Activated CD4-positive, alpha-beta memory T cell treated with anti-CD3 and anti-CD28 coated beads for 36 hours (primary cell): Measurements from ENCODE around the gene BRCA2. TPM values are rescaled to one million over a fixed set of nuclear protein-coding genes. Genes with fewer than 3 reads are reported as not detected.
A peak's percentile ranks its signal among the peaks of the same experiment; 100 is the strongest.

ENCODE experiments used
- CTCF ChIA-PET: fragments of 350-600 bp; sonication (Branson Sonifier 250); formaldehyde crosslinking; loops from one replicate; lab custom pipeline; 2021; ENCODE audit warnings: antibody characterized with exemption, inconsistent platforms; lab: Charles Lee
- POLR2A ChIA-PET: fragments of 350-600 bp; sonication (Branson Sonifier 250); formaldehyde crosslinking; loops from one replicate; lab custom pipeline; 2021; ENCODE audit warnings: antibody characterized with exemption; lab: Charles Lee
- DNase-seq: peaks from one replicate; pipeline ENCODE4 v3.0.0-alpha.2; 2020
- H3K27ac Mint-ChIP-seq: one replicate; pipeline ENCODE4 v1.8.0; 2021; ENCODE audit warnings: mixed read lengths
- H3K27me3 Mint-ChIP-seq: one replicate; pipeline ENCODE4 v1.8.0; 2021; ENCODE audit warnings: mixed read lengths
- H3K36me3 Mint-ChIP-seq: one replicate; pipeline ENCODE4 v1.8.0; 2021; ENCODE audit warnings: mixed read lengths
- H3K4me1 Mint-ChIP-seq: one replicate; pipeline ENCODE4 v1.8.0; 2021; ENCODE audit warnings: low read depth, mixed read lengths
- H3K4me3 Mint-ChIP-seq: one replicate; pipeline ENCODE4 v1.8.0; 2021; ENCODE audit warnings: mild to moderate bottlenecking, mixed read lengths
- H3K9me3 Mint-ChIP-seq: one replicate; pipeline ENCODE4 v1.8.0; 2021; ENCODE audit warnings: mixed read lengths
- intact Hi-C: fragments of 100-400 bp; cut with micrococcal nuclease; formaldehyde crosslinking; loops from one replicate; pipeline ENCODE4 v1.15.1; 2023
- total RNA-seq, 2 experiments: library from RNA; stranded (reverse); gene quantifications; one replicate each; pipeline ENCODE4 v1.2.3, GENCODE V29; 2021

BRCA2 gene
- total RNA-seq, 2 experiments from 2014 or later = 22.1 to 23.1 TPM

GRCh38 chr13:32432856-32433255 lies 117.5 kb downstream of the BRCA2 start:
- no peaks in the 10 kb centered on the region for H3K9me3 Mint-ChIP-seq
- POLR2A ChIA-PET = no interaction called here
- intact Hi-C loops = no loop called here
- CTCF ChIA-PET = no interaction called here
- peaks cover 14% of the 10 kb centered on the region for H3K4me1 Mint-ChIP-seq
- H3K36me3 Mint-ChIP-seq = peaks cover 3% of the 10 kb centered on the region
- no peak overlapping the region for H3K4me3 Mint-ChIP-seq
- no peak overlapping the region for H3K27ac Mint-ChIP-seq
- no peak for DNase-seq
- no peaks in the 10 kb centered on the region for H3K27me3 Mint-ChIP-seq

GRCh38 chr13:32438871-32439270 lies 123.6 kb downstream of the BRCA2 start:
- intact Hi-C loops = no loop called here
- H3K27ac Mint-ChIP-seq = no peak overlapping the region
- H3K9me3 Mint-ChIP-seq = no peaks in the 10 kb centered on the region
- H3K4me1 Mint-ChIP-seq = peaks cover 4% of the 10 kb centered on the region
- H3K4me3 Mint-ChIP-seq = no peak overlapping the region
- CTCF ChIA-PET = interaction anchor here (1.3 to 1.6 kb wide), 4 partner anchors 10 to 142 kb away, joined by 3 to 6 read pairs (median 4); no protein-coding TSS in a partner anchor
- H3K27me3 Mint-ChIP-seq = no peaks in the 10 kb centered on the region
- DNase-seq = no peak
- peaks cover 3% of the 10 kb centered on the region for H3K36me3 Mint-ChIP-seq
- POLR2A ChIA-PET = no interaction called here

GRCh38 chr13:32443111-32443510 lies 127.8 kb downstream of the BRCA2 start:
- CTCF ChIA-PET = interaction anchor here (1.1 to 1.5 kb wide), 3 partner anchors 62 to 533 kb away, joined by 3 to 4 read pairs (median 4); no protein-coding TSS in a partner anchor
- intact Hi-C loops = loop anchor here (1.0 to 2.0 kb wide), 2 partner anchors 62 to 174 kb away; no protein-coding TSS in a partner anchor
- Mint-ChIP-seq H3K27ac (no peak overlapping the region), H3K9me3 (no peaks in the 10 kb centered on the region), H3K27me3 (no peaks in the 10 kb centered on the region), H3K4me1 (peaks cover 9% of the 10 kb centered on the region), H3K36me3 (no peaks in the 10 kb centered on the region), H3K4me3 (no peak overlapping the region)
- DNase-seq = peak; percentile 51
- POLR2A ChIA-PET = no interaction called here

- H3K27me3 Mint-ChIP-seq = no peaks in the 10 kb centered on the region
- DNase-seq = no peak
- ChIA-PET CTCF (interaction anchor here (0.9 kb wide), 1 partner anchor 17 kb away, joined by 3 read pairs; the partner anchor contains the start of gene N4BP2L1), POLR2A (no interaction called here)
- intact Hi-C loops = no loop called here
- no peaks in the 10 kb centered on the region for H3K9me3 Mint-ChIP-seq
- no peak overlapping the region for H3K4me3 Mint-ChIP-seq
- H3K36me3 Mint-ChIP-seq = no peaks in the 10 kb centered on the region
- H3K4me1 Mint-ChIP-seq = peaks cover 17% of the 10 kb centered on the region
- no peak overlapping the region for H3K27ac Mint-ChIP-seq
These were observed 130.2 kb downstream of the BRCA2 start for GRCh38 chr13:32445461-32445860.

GRCh38 chr13:32446220-32446619 lies 130.9 kb downstream of the BRCA2 start:
- intact Hi-C loops = no loop called here
- peaks cover 17% of the 10 kb centered on the region for H3K4me1 Mint-ChIP-seq
- CTCF ChIA-PET = interaction anchor here (0.9 kb wide), 1 partner anchor 18 kb away, joined by 3 read pairs; the partner anchor contains the start of gene N4BP2L1
- no peak for DNase-seq
- no peak overlapping the region for H3K27ac Mint-ChIP-seq
- no peaks in the 10 kb centered on the region for H3K27me3 Mint-ChIP-seq
- POLR2A ChIA-PET = no interaction called here
- H3K9me3 Mint-ChIP-seq = no peaks in the 10 kb centered on the region
- peaks cover 1% of the 10 kb centered on the region for H3K36me3 Mint-ChIP-seq
- no peak overlapping the region for H3K4me3 Mint-ChIP-seq

GRCh38 chr13:32446773-32447465 lies 131.6 kb downstream of the BRCA2 start:
- Mint-ChIP-seq H3K36me3 (peaks cover 1% of the 10 kb centered on the region), H3K27me3 (no peaks in the 10 kb centered on the region), H3K27ac (no peak overlapping the region), H3K4me3 (no peak overlapping the region), H3K9me3 (no peaks in the 10 kb centered on the region), H3K4me1 (peaks cover 17% of the 10 kb centered on the region)
- ChIA-PET CTCF (no interaction called here), POLR2A (no interaction called here)
- DNase-seq = no peak
- intact Hi-C loops = no loop called here

GRCh38 chr13:32447894-32448623 lies 132.8 kb downstream of the BRCA2 start:
- ChIA-PET POLR2A (interaction anchor here (0.6 kb wide), 1 partner anchor 133 kb away, joined by 3 read pairs; the partner anchor contains the start of genes BRCA2 and ZAR1L), CTCF (interaction anchor here (0.9 to 1.3 kb wide), 3 partner anchors 20 to 138 kb away, joined by 3 to 4 read pairs (median 3); partner anchors contain the start of genes N4BP2L1 and PDS5B)
- H3K27me3 Mint-ChIP-seq = no peaks in the 10 kb centered on the region
- H3K4me1 Mint-ChIP-seq = peaks cover 14% of the 10 kb centered on the region
- H3K4me3 Mint-ChIP-seq = no peak overlapping the region
- H3K9me3 Mint-ChIP-seq = no peaks in the 10 kb centered on the region
- no peak for DNase-seq
- peaks cover 5% of the 10 kb centered on the region for H3K36me3 Mint-ChIP-seq
- peak overlapping the region; percentile 40 for H3K27ac Mint-ChIP-seq
- intact Hi-C loops = no loop called here

- no peak for DNase-seq
- H3K27ac Mint-ChIP-seq = no peak overlapping the region
- H3K4me1 Mint-ChIP-seq = peaks cover 17% of the 10 kb centered on the region
- ChIA-PET CTCF (interaction anchor here (1.2 kb wide), 1 partner anchor 21 kb away, joined by 4 read pairs; the partner anchor contains the start of gene N4BP2L1), POLR2A (no interaction called here)
- H3K4me3 Mint-ChIP-seq = no peak overlapping the region
- no peaks in the 10 kb centered on the region for H3K27me3 Mint-ChIP-seq
- no peaks in the 10 kb centered on the region for H3K9me3 Mint-ChIP-seq
- intact Hi-C loops = no loop called here
- peaks cover 5% of the 10 kb centered on the region for H3K36me3 Mint-ChIP-seq
These were observed 133.7 kb downstream of the BRCA2 start for GRCh38 chr13:32448972-32449371.

Other genes with a start within 250 kb of the BRCA2 start
- not detected for gene ZAR1L, start 145 bp upstream of the BRCA2 start, total RNA-seq
- gene N4BP2L1, start 112.6 kb downstream of the BRCA2 start, total RNA-seq = 10 to 100 TPM; 22.1 to 24.0 TPM
- 100 to 1,000 TPM in 1 of 2 experiments, 10 to 100 TPM in 1; 86.6 to 102 TPM for gene N4BP2L2, start 223.3 kb downstream of the BRCA2 start, total RNA-seq